GM21737 (cell line): ENCODE results near the gene DPYSL3.
"Not testable (repeated sequence)": the region's sequence is repeated elsewhere in the genome, so short reads cannot be mapped to it uniquely, and the experiment has no call there.

Source experiments
- ATAC-seq: cut with Tn5 transposase; IDR thresholded peaks from one replicate; pipeline ENCODE4 v1.9.1; 2021; ENCODE audit warnings: mild to moderate bottlenecking, moderate library complexity; ENCODE audit not compliant: unreplicated experiment

DPYSL3 gene

DNA sequence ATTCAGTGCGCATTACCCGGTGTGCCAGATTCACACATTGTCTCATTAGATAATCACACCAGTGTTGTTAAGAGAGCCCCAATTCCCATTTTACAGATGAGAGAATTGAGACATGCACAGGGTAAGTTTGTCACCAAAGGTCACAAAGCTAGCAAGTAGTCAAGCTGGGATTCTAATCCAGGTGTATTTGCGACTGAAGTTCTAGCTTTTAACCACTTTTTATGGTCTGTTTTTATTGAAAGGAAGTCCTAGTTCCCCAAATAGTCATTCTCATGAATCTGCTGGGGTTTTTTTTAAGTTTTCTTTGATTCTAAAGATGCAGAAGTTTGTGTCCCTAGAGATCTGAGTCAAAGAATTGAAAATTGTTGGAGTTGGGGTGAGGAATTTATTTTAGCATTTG lies 136.5 kb downstream of the DPYSL3 start:
- no peak for ATAC-seq

DNA sequence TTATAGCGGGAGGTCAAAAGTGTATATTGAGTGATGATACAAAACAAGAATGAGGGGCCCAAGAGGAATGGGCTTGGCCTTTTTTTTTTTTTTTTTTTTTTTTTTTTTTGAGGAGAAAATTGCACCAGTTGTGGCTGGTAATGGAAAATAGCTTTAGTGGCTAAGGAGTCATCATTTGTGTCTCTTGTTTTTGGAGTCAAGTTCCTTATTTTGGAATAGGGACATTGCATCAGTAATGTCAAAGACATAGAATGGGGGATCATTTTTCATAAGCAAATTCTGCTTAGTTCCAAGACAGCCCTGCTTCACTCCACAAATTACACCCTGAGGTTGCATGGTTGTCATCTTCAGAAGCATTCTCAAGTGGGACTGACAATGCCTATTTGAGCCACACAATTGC lies 137.7 kb downstream of the DPYSL3 start:
- ATAC-seq, result no peak

DNA sequence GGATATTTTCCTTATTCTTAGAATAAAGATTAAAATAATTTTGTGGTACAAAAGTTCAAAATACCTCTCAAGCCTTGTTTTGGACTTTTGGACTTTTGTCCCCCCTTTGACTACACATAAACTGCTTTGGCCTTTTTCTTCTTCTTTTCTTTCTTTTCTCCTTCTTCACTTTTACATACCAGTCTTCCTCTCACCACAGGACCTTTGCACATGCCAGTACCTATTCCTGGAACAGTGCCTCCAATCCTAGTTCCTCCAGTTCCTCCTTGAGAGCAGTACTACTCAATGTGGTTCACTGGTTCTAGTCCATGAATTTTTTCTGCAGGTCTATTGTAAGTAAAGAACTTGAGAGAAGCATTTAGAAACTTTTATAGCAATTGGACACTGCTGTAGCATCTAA lies 138.6 kb downstream of the DPYSL3 start:
- no peak for ATAC-seq

GRCh38 chr5:147369742-147370374 lies 140.0 kb downstream of the DPYSL3 start:
- no peak for ATAC-seq

DNA sequence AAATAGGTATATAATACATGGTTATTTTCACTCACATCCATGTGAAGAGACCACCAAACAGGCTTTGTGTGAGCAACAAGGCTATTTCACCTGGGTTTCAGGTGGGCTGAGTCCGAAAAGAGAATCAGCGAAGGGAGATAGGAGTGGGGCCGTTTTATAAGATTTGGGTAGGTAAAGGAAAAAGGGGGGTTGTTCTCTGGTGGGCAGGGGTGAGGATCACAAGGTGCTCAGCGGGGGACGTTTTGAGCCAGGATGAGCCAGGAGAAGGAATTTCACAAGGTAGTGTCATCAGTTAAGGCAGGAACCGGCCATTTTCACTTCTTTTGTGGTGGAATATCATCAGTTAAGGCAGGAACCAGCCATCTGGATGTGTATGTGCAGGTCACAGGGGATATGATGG lies 142.5 kb downstream of the DPYSL3 start:
- ATAC-seq, result not testable (repeated sequence)

- ATAC-seq, result no peak
Observed at GRCh38 chr5:147361441-147362175, 148.3 kb downstream of the DPYSL3 start.

- ATAC-seq, result no peak
Observed at GRCh38 chr5:147360816-147361215, 149.1 kb downstream of the DPYSL3 start.

- no peak for ATAC-seq
Observed at GRCh38 chr5:147359581-147359980, 150.3 kb downstream of the DPYSL3 start.

DNA sequence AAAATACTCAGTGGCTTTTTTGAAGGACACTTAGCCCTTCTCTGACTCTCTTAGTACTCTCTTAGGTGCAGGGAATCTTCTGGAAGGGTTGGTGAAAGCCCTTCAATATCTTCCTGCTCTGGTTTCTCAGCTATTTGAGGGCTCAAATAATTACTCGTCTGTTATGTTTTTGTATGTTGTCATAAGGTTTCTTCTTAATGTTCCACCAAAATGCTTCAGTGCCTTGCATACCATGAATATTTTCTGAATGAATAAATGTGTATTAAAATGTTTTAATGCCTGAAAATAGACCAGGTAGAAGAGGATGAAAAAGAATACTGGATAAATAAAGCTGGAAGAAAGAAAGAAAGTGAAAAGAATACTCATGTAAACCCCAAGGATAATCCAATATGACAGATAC lies 150.8 kb downstream of the DPYSL3 start:
- ATAC-seq, result no peak

GRCh38 chr5:147349241-147349640 lies 160.6 kb downstream of the DPYSL3 start:
- no peak for ATAC-seq

GRCh38 chr5:147348451-147348850 lies 161.4 kb downstream of the DPYSL3 start:
- ATAC-seq, result no peak

GRCh38 chr5:147348046-147348445 lies 161.8 kb downstream of the DPYSL3 start:
- no peak for ATAC-seq

DNA sequence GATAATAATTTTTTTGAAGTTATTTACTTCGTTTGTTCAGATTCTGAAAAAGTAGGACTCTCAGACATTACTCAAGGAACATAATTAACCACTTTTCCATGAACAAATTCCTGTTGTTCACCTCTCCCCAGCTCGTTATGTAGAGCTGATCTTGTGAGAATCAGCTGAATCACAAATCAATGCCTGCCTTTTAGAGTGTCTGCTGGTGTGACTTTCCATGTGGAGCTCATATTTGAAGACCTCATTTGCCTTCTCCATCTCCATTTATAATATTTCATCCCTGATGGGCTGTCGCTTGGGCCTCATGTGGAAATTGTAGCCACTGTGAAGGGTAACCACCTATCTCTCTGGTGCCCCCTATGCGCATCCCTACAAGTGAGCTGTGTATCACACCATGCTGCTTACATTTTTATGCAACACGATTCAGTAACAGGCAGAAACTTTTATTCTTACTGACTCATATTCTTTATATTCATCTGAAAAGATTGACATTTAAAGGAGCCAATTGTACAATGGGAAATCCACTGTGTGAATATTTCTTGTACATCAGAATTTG lies 163.8 kb downstream of the DPYSL3 start:
- ATAC-seq, result no peak

DNA sequence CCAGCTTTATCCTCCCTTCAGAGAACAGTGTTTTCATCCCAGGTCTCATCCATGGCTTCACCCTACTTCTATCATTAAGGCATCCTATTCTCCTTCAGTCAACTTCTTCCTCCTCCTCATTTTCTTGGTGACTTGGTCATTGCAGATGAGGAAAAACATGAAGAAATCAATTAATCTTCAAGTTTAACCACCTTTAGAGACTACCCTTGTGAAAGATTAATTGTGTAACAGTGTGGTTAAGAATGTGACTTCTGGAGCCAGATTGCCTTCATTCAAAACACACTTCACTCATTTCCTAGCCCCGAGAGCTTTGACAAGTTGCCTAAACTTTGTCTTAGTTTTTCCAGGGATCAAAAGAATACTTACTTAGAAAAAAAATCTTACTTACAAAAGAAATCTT lies 165.0 kb downstream of the DPYSL3 start:
- ATAC-seq, result no peak

DNA sequence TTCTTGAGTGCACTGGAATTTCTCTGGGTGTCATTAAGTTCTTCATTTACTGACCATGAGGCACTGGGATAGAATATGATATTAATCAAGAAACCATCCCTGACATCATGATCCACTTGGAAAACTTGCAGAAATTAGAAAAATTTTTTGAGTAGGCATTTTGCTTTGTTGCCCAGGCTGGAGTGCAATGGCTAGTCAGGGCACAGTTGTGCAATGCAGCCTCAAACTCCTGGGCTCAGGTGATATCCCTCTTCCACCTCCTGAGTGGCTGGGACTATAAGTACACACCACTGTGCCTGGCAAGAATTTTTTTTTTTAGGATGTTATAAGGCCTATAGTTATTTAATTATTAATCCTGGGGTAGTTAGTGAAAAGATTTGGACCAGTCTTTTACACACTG lies 168.5 kb downstream of the DPYSL3 start:
- no peak for ATAC-seq

GRCh38 chr5:147340941-147341340 lies 168.9 kb downstream of the DPYSL3 start:
- ATAC-seq, result no peak
